K562 (cell line): ENCODE measurements around the gene ITPR2. TPM values are rescaled to one million over a fixed set of nuclear protein-coding genes. Genes with fewer than 3 reads are reported as not detected.

ENCODE experiments used
- BCOR ChIP-seq: fragments of 450-650 bp; IDR thresholded peaks from 2 replicates; pipeline ENCODE4 v1.6.1; 2016
- CTCF ChIP-seq, 3 experiments: IDR thresholded peaks in 2 of 3; conservative IDR thresholded peaks in 1 of 3; 2 replicates each; pipeline ENCODE4 v1.5.1; 2011 to 2012; ENCODE audit warnings: low read length in 3 of 3, mild to moderate bottlenecking in 3 of 3, control low read depth in 2 of 3, improper control_type of control experiment in 1 of 3, inconsistent platforms in 1 of 3, low read depth in 1 of 3, mixed read lengths in 1 of 3, moderate library complexity in 1 of 3; ENCODE audit not compliant: insufficient read depth in 2 of 3
- HDAC6 ChIP-seq: IDR thresholded peaks from 2 replicates; pipeline ENCODE4 v1.6.1; 2012; ENCODE audit warnings: low read depth, mild to moderate bottlenecking, control low read depth, inconsistent platforms, low read length, moderate library complexity
- HMGN3 ChIP-seq: IDR thresholded peaks from 2 replicates; pipeline ENCODE4 v1.6.1; 2011; ENCODE audit warnings: borderline replicate concordance, low read depth, mild to moderate bottlenecking, mixed read lengths, low read length; ENCODE audit not compliant: insufficient read length; ENCODE audit errors: extremely low read depth
- HNRNPL ChIP-seq: fragments of 200-400 bp; formaldehyde crosslinking; IDR thresholded peaks from 2 replicates; pipeline ENCODE4 v1.6.1; 2017; ENCODE audit warnings: low read depth, mild to moderate bottlenecking, low read length
- HNRNPLL ChIP-seq: fragments of 200-400 bp; formaldehyde crosslinking; IDR thresholded peaks from 2 replicates; pipeline ENCODE4 v1.6.1; 2017; ENCODE audit warnings: low read length, low read depth, mild to moderate bottlenecking; ENCODE audit not compliant: poor library complexity, severe bottlenecking
- MAFF ChIP-seq: IDR thresholded peaks from 2 replicates; pipeline ENCODE4 v1.6.1; 2012; ENCODE audit warnings: low read length, improper control_type of control experiment
- PHF21A ChIP-seq: fragments of 450-650 bp; IDR thresholded peaks from 2 replicates; pipeline ENCODE4 v1.6.1; 2017; ENCODE audit warnings: low read depth, borderline replicate concordance
- POLR3A ChIP-seq: IDR thresholded peaks from 2 replicates; pipeline ENCODE4 v1.6.1; 2011; ENCODE audit warnings: borderline replicate concordance, mild to moderate bottlenecking, moderate library complexity; ENCODE audit not compliant: insufficient read length, insufficient read depth; ENCODE audit errors: extremely low read depth
- SUPT5H ChIP-seq: fragments of 450-650 bp; IDR thresholded peaks from 2 replicates; pipeline ENCODE4 v1.6.1; 2016
- TBL1XR1 ChIP-seq, 2 experiments: IDR thresholded peaks; 2 replicates each; pipeline ENCODE4 v1.6.1; 2012; ENCODE audit warnings: improper control_type of control experiment in 2 of 2, low read length in 2 of 2, mild to moderate bottlenecking in 1 of 2
- THAP7 ChIP-seq: fragments of 250-450 bp; sonication (Bioruptor Pico); IDR thresholded peaks from 2 replicates; pipeline ENCODE4 v1.5.0; 2021
- ZKSCAN3 ChIP-seq: fragments of 250-450 bp; sonication (Bioruptor Pico); IDR thresholded peaks from 2 replicates; pipeline ENCODE4 v1.4.0; 2020
- ZNF318 ChIP-seq, 2 experiments: fragments of 450-650 bp; IDR thresholded peaks; 2 replicates each; pipeline ENCODE4 v1.6.1; 2016; ENCODE audit warnings: mild to moderate bottlenecking in 2 of 2, borderline replicate concordance in 1 of 2, low read depth in 1 of 2, moderate library complexity in 1 of 2
- ZNF408 ChIP-seq: fragments of 250-450 bp; sonication (Bioruptor Pico); IDR thresholded peaks from 2 replicates; pipeline ENCODE4 v1.4.0; 2020; ENCODE audit warnings: low read depth, mild to moderate bottlenecking, moderate library complexity
- ZNF589 ChIP-seq: fragments of 200-800 bp; sonication (Bioruptor generic); IDR thresholded peaks from 2 replicates; pipeline ENCODE4 v1.6.1; 2016; ENCODE audit warnings: low read depth, missing genetic modification characterization, missing compliant biosample characterization
- polyA plus RNA-seq, 8 experiments: library from polyadenylated mRNA; depleted of rRNA in 4 of 8; stranded (reverse) in 5 of 8; unstranded in 3 of 8; fragments of >200 nt; fragmentation: Nextera tagmentation in 2 of 8; fragmentation: Illumina TruSeq in 1 of 8; extraction: Ambion mirVana in 2 of 8; extraction: Trizol in 1 of 8; gene quantifications; 2 replicates each; pipeline versions ENCODE4 v1.2.1 to v1.2.3, GENCODE V29; 2011 to 2014; ENCODE audit warnings: inconsistent platforms in 1 of 8, missing spikeins in 1 of 8
- total RNA-seq, 7 experiments: library from RNA; depleted of rRNA in 6 of 7; stranded (reverse); fragments of >200 nt in 6 of 7; fragmentation: Illumina TruSeq in 2 of 7; extraction: Trizol in 2 of 7; gene quantifications; 2 replicates each; pipeline versions ENCODE4 v1.2.1 to v1.2.3, GENCODE V29; 2011 to 2021; ENCODE audit warnings: low replicate concordance in 1 of 7

ITPR2 gene
- total and polyA plus RNA-seq, 9 of the 15 experiments (the other 6 are each of a cell fraction or from before 2014, with no cell fraction given): 0.21 to 3.3 (median 0.95) TPM

- peak in 1 of 3 experiments; percentile 6; a peak in 1 of 6 replicates for TF ChIP-seq CTCF (IDR thresholded peaks at IDR 0.05 in 2 of 3, conservative IDR thresholded peaks at IDR 0.05 in 1 of 3; ENCODE audit: insufficient read depth in 2 of 3, low read depth in 1 of 3, low read length in 3 of 3)
- TF ChIP-seq HNRNPLL: no peak
- TF ChIP-seq PHF21A: no peak
- no peak for TF ChIP-seq ZKSCAN3
- TF ChIP-seq TBL1XR1 (IDR thresholded peaks at IDR 0.05; ENCODE audit: low read length in 2 of 2): no peak
- TF ChIP-seq ZNF408 (CRISPR knock-in tag): no peak
- peak; percentile 96 for TF ChIP-seq MAFF
- no peak for TF ChIP-seq BCOR
- TF ChIP-seq SUPT5H: no peak
- peak; percentile 90 for TF ChIP-seq ZNF589 (CRISPR knock-in tag)
- no peak for TF ChIP-seq HMGN3
- TF ChIP-seq HNRNPL: no peak
- no peak for TF ChIP-seq HDAC6
- TF ChIP-seq POLR3A: no peak
- no peak for TF ChIP-seq THAP7 (CRISPR knock-in tag)
- TF ChIP-seq ZNF318 (IDR thresholded peaks at IDR 0.05; ENCODE audit: borderline replicate concordance in 1 of 2, low read depth in 1 of 2): peak in 1 of 2 experiments; percentile 85; a peak in 2 of 4 replicates
Measured at GRCh38 chr12:26691234-26691970, 141.6 kb downstream of the ITPR2 start (continued).
